Panc1 (cell line): Measurements from ENCODE around the gene GDPD2.

Source experiments
- POLR2AphosphoS5 ChIP-seq: IDR thresholded peaks from 2 replicates; pipeline ENCODE4 v1.6.1; 2012; ENCODE audit warnings: mild to moderate bottlenecking, low read depth, low read length, moderate library complexity
- TF ChIP-seq, protein P1 (sequence below): fragments of 450-650 bp; IDR thresholded peaks from 2 replicates; pipeline ENCODE4 v1.5.1; 2017; ENCODE audit warnings: mild to moderate bottlenecking

DNA sequence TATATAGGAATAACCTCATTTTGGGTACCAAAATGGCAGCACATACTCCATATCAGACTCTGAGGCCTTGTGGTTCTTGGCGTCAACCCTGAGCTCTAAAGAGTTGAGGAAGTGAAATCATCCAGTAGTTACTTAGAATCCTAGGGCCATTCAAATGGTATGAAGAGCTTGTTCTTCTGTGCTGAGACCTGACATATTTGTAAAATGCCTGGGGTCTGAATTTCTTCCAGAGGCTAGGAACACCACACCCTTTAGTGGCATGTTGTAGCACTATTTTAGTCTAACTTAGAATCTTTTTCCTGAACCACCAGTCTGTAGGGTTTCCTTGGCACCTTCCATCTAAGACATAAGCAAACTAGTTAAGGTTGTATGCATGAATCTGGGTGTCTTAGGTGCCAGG, 18.1 kb upstream of the GDPD2 start:
- TF ChIP-seq, protein P1, sequence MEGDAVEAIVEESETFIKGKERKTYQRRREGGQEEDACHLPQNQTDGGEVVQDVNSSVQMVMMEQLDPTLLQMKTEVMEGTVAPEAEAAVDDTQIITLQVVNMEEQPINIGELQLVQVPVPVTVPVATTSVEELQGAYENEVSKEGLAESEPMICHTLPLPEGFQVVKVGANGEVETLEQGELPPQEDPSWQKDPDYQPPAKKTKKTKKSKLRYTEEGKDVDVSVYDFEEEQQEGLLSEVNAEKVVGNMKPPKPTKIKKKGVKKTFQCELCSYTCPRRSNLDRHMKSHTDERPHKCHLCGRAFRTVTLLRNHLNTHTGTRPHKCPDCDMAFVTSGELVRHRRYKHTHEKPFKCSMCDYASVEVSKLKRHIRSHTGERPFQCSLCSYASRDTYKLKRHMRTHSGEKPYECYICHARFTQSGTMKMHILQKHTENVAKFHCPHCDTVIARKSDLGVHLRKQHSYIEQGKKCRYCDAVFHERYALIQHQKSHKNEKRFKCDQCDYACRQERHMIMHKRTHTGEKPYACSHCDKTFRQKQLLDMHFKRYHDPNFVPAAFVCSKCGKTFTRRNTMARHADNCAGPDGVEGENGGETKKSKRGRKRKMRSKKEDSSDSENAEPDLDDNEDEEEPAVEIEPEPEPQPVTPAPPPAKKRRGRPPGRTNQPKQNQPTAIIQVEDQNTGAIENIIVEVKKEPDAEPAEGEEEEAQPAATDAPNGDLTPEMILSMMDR = no peak
- no peak for TF ChIP-seq POLR2AphosphoS5
